GM10248 (cell line): ENCODE results near the gene MMP14.
A peak's percentile ranks its signal among the peaks of the same experiment; 100 is the strongest.

Source experiments
- CTCF ChIA-PET: fragments of 300-600 bp; sonication (Branson Sonifier 250); formaldehyde crosslinking; extraction: SDS; loops from one replicate; lab custom pipeline; 2021; ENCODE audit warnings: antibody characterized with exemption; lab: Yijun Ruan, JAX
- POLR2A ChIA-PET: fragments of 350-650 bp; sonication (Branson Sonifier 250); formaldehyde crosslinking; extraction: SDS; loops from one replicate; lab custom pipeline; 2020; ENCODE audit warnings: antibody characterized with exemption; lab: Yijun Ruan, JAX
- DNase-seq: peaks from one replicate; pipeline ENCODE4 v3.0.0; 2012; ENCODE audit errors: extremely low spot score
- CTCF ChIP-seq: IDR thresholded peaks from 2 replicates; pipeline ENCODE4 v1.5.1; 2012; ENCODE audit warnings: mild to moderate bottlenecking, low read depth; ENCODE audit errors: extremely low read depth, missing control alignments, control extremely low read depth

MMP14 gene

DNA sequence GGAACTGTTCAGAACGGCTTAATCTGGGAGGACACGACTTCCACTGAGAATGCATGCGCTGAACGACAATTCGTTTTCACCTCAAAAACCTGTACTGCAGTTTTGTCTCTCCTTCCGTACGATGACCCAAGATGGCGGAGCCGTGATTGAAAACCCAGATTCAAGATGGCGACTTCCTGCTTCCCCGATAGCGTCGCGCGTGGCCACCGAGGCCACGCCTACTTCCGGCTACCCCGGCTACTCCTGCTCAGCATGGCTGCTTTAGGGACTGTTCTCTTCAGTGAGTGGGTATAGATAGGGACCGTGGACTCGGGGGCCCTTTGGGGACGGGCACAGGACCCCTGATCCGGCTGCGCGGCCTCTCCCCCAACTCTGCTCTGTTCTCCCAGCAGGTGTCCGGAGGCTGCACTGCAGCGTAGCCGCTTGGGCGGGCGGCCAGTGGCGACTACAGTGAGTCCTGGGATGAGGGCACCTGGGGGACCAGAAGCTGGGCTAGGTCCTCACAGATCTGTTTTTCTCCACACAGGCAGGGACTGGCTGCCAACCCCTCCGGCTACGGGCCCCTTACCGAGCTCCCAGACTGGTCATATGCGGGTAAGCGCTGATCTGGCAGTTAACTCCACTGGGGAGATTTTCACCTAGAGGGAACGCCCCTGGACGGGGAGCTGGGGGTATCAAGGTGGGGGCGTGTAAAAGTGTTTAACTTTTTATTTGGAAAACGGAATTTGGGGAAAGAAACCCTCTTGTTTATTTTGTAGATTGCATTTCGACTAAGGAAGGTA is 6.5 kb upstream of the MMP14 start, which contains the start of gene MRPL52:
TSS of gene MRPL52 (plus strand) at position 227 of the 782 bp plus-strand sequence. CDS start at position 253, 26 bp downstream.
- ChIA-PET POLR2A (interaction anchor here (1.2 kb wide), 1 partner anchor 64 kb away, joined by 4 read pairs; the partner anchor contains the start of gene OXA1L), CTCF (interaction anchor here (0.7 to 2.5 kb wide), 17 partner anchors 8 to 342 kb away, joined by 3 to 22 read pairs (median 4); partner anchors contain the start of genes PRMT5 and REM2)
- peak; percentile 93 for DNase-seq
- no peak for TF ChIP-seq CTCF

- POLR2A ChIA-PET: interaction anchor here (1.2 kb wide), 1 partner anchor 64 kb away, joined by 4 read pairs; the partner anchor contains the start of gene OXA1L
- no peak for TF ChIP-seq CTCF
- no peak for DNase-seq
- CTCF ChIA-PET: interaction anchor here (0.7 to 2.5 kb wide), 15 partner anchors 9 to 343 kb away, joined by 3 to 22 read pairs (median 4); partner anchors contain the start of genes PRMT5 and REM2
These were observed 5.9 kb upstream of the MMP14 start for GRCh38 chr14:22830443-22831010.

DNA sequence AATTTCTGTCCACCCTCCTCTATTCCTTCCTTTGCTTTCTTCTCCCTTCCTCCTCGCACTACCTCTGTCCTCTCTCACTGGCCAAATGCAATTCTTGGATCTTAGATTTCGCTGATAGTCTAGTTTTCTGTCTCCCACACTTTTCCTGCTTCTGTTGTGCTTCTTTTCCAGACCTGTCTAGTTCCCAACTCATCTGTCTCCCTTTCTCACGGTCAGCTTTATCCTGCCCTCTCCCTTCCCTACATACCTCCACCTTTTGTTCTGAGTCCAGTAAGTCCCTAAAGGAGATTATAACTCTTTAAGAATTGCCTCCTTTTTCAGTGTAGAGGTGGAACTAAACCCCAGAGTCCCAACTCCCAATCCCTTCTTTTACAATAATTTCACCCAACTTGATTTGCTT is 880 bp upstream of the MMP14 start:
- no peak for DNase-seq
- TF ChIP-seq CTCF: no peak
- POLR2A ChIA-PET: no interaction called here
- CTCF ChIA-PET: interaction anchor here (1.3 to 4.1 kb wide), 8 partner anchors 7 to 265 kb away, joined by 3 to 25 read pairs (median 4); no protein-coding TSS in a partner anchor

GRCh38 chr14:22837114-22837749 is 847 bp downstream of the MMP14 start:
- no peak for DNase-seq
- CTCF ChIA-PET: interaction anchor here (0.7 to 9.8 kb wide), 7 partner anchors 13 to 449 kb away, joined by 3 to 89 read pairs (median 11); no protein-coding TSS in a partner anchor

GRCh38 chr14:22837750-22838538 is 1.6 kb downstream of the MMP14 start:
- CTCF ChIA-PET: interaction anchor here (0.7 to 9.8 kb wide), 9 partner anchors 7 to 281 kb away, joined by 3 to 89 read pairs (median 11); partner anchors contain the start of gene LRP10
- TF ChIP-seq CTCF: no peak
- POLR2A ChIA-PET: no interaction called here
- DNase-seq: no peak

More at GRCh38 chr14:22837114-22837749, 847 bp downstream of the MMP14 start:
- POLR2A ChIA-PET: no interaction called here
- TF ChIP-seq CTCF: no peak
